ENCODE results near the gene RHOT1.
"Not testable (repeated sequence)": the region's sequence is repeated elsewhere in the genome, so short reads cannot be mapped to it uniquely, and the experiment has no call there.

RHOT1 gene

DNA sequence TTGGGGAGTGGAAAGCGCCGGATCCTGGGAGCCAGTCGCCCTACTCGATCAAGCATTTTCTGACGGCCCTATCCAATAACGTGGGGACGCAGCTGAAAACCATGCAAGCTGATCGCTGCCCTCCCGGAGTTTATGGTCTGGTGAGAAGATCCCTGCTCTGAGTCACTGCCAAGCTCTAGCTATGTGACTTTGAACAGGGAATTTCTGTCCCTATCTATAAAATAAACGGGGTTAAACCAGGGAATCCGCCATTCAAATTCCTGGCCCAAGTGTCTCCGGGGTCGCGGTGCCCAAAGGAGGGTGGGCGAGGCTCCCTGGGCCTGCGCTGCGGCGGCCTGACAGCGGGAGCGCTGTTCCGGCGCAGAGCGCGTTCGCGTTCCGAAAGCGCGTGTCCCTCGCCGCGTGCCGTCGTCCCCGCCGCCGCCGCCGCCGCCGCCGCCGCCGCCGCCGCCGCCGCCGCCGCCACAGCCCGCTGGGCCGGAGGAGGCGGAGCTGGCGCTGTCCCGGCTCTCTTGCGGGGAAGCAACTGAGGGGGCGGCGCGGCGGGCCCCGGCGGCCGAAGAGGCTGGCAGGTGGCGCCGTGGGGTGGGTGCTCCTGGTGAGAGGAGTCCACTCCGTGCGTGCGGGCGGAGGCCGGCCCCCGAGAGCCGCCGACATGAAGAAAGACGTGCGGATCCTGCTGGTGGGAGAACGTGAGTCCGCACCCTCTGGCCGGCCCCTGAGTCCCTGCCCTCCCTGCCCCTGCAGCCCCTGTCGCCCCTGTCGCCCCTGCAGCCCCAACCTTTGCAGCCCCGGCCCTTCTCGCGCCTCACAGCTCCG lies at the start of gene RHOT1:
TSS of gene RHOT1 (plus strand) at position 465 of the 819 bp plus-strand sequence. CDS start at position 656, 191 bp downstream.
- peak; percentile 78 for DNase-seq

DNA sequence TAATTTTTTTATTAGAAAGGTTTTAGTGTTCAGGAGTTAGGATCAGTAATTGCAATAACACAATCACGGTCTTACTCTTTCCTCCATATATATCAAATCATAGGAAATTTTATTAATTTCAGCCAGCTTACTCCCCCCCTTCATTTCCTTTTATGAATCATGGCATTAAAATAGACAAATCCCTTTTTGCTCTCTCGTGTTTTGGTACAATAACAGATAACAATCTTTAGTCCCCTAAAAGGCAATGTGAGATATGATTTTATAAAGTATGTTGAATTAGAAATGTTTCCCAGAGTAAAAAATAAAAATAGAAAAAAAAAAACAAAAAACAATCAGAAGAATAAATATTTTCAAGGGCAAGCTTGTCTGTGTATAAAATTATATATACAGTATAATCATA lies 42.6 kb upstream of the RHOT1 start:
- DNase-seq = no peak

DNA sequence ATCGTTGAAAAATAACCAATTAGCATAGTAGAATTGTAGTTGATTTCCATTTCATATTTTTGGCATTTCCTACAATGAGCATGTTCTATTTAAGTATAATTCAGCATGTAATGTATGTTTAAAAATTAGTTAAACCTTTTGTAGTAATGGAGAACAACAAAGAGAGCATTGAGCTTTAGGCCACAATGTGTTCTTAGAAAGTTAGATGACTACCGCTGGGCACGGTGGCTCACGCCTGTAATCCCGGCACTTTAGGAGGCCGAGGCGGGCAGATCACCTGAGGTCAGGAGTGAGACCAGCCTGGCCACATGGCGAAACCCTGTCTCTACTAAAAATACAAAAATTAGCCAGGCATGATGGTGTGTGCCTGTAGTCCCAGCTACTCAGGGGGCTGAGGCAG lies 42.0 kb upstream of the RHOT1 start:
- DNase-seq = not testable (repeated sequence)

DNA sequence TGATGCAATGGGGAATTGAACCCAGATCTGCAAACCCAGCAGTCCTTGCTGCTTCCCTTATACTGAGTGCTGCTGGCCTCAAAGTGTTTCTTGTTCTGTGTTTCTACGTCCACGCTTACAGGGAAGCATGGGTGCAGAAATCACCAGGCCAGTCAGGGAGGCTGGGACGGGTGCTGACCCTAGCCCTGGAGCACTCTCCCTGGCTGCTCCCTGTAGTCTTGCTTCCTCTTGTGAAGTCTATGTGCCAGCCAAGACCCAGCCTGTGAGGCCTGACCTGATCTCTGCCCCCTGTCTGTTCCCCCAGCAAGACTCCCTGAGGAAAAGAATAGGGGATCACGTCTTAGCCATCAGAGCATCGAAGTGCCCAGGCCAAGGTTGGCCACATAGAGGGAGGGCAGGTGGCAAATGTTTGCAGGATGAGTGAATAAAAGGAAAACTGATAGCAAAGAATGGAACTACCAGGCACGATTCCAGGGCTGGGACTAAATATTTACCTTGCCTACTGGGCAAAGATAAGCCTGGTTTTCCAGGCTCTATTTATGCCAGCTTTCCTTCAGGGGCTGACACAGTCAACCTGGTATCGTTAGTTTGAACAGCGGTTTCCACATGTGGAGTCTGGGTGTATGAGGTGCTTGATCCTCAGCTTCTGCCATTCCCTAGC lies 41.2 kb upstream of the RHOT1 start:
- no peak for DNase-seq

DNA sequence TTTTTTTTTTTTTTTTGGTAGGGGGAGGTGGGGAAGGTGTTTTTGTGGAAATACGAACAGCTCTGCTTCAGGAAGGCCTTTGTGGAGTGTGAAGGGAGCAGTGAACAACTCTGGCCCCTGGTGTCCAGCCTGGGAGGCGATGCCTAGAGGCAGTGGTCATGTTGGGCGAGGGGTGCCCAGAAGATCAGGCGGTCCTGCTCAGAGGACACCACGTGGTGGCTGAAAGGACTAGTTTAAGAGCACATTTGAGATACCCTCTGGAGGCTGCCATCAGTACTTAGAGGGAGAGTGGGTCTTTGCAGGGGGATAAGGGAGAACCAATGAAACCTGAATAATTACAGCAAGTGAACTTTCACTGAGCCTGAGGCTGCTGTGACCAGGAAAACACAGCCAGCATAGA lies 40.1 kb upstream of the RHOT1 start:
- no peak for DNase-seq

DNA sequence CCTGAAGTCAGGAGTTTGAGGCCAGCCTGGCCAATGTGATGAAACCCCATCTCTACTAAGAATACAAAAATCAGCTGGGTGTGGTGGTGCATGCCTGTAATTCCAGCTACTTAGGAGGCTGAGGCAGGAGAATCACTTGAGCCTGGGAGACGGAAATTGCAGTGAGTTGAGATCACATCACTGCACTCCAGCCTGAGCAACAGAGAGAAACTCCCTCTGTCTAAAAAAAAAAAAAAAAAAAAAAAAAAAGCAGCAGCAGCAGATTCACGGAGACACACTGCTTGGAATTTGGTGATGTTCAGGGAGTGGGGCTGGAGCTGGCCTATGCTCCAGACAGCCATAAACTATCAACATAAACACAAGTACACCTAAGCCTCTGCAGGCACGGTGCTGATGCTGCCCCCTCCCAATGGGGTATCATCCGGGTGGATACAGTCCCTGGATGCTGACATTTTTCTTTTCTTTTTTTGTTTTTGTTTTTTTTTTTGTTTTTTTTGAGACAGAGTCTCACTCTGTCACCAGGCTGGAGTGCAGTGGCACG lies 39.6 kb upstream of the RHOT1 start:
- no peak for DNase-seq

DNA sequence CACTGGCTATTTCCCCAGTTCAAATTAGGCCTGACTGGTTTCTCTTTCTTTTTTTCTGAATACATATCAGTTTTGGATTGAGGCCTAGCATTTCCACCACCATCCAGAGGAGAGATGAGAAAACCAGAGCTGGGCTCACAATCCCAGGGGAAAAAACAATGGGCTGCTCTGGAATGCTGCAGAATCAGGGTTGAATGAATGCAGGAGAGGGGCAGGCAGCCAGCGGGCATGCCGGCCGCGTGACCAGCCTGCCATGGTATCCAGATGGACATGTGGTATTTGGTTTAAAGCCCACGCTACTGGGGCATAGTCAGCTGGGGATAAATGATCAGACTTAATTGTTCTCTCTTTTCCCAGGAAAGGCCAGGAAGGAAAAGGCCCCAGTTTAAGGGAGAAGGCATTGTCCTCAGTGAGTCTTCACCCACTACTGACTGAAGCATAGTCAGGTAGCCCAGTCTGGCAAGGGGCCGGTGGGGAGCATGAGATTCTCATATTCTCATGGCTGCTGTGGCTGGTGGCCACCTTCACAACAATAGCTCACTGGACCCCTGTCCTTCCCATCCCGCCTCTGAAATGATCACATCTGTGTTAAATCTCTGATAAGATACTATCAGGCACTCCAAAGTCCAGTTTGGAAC lies 38.7 kb upstream of the RHOT1 start:
- no peak for DNase-seq

DNA sequence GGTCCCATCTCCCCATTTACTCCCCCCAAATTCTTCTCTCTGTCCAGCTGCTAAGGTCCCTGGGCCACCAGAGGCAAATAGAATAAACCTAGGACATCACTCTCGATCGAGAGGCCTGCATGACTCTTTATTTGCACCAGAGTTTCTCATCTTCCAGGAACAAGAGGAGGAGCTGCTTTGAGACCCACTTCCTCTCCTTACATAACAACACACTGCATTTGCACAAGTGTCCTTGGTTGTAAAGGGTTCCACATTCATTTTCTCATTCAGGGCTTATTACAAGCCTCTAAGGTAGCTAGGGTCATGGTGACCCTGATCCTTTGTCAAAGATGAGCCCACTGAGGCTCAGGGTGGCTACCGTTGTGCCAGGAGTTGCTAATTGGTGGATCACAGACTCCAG lies 38.1 kb upstream of the RHOT1 start:
- DNase-seq = no peak

DNA sequence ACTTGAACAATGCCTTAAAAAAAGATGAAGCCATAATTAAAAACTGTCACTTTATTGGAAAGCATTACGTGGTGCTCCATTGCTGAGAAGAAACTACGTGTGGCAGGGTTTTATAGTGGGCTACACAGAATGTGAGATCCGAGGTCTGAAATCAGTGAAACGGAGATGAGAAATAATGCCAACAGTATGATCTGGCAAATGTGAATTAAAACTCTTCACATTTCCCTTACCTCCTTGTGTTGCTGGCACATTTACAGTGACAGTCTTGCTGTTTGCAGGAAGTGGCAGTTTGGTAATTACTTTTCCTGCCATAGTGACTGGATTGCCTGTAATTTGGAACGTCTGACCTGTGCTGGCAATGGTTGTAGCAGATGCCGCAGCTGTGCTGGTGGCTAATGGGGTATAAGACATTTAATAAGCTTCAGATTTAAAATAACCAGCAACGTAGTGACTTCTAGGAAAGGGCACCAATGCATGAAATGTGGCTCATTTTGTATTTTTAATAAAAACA lies 35.8 kb upstream of the RHOT1 start:
- not testable (repeated sequence) for DNase-seq

DNA sequence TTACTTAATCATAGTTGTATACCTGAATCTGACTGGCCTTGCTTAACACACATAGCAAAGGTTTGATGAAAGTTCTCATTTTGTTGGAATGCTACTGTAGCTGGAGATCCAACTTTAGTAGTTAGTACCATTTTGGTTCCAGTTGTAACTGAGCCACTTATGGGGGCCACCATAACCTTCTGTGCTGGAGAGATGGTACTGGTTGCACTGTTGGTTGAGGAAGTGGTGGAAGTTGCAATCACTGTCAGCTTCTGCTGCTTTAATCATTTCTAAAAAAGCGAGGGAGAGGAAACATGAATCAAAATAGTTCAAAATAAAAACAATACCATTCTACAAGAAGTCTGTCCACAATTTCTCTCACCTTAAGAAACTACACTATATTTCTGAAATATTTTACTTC lies 35.1 kb upstream of the RHOT1 start:
- DNase-seq = not testable (repeated sequence)

DNA sequence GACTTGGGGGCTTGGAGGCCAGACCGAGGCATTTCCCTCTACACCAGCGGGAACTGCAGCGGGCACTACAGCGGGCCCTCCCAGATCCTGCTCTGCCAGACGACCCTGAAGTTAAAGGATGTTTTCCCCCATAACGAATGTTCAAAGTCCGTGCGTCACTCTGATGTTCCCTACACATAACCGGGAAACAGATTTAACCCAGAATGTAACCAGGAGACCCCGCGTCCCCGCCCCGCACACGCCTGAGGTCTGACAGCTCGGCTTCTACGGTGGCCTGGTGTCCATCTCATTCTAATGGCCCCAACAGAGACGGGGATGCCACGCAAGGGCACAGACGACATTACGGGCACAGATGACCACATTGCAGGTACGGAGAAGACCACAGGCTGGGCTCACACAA lies 31.7 kb upstream of the RHOT1 start:
- no peak for DNase-seq

DNA sequence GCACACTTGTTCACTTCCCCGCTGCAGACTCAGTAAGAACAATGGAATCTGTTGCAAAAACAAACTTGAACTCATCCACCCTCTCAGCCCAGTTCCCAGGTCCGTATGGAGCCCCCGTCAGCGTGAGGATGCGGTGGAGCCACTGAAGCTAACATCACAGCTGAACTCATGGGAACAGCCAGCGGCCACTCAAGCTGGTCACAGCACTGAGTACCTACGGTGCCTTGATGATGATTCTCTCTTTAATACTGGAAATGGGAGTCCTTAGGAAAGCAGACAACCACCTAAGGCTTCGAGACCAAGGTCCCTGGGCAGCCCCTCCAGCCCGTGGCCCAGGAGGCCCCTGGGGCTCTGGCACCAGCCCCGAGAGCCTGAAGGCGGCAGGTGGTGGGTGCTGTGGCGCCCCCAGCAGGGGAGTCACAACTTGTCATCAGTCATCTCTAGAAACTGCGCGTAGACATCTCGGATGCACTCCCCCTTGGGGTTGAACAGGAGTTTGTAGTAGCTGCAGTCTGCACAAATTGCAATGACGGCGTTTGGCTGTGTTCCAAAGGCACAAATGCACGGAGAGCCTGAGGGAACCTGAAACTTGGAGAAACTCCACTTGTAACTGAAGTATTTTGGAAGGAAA lies 31.0 kb upstream of the RHOT1 start:
- DNase-seq = peak; percentile 23 to 24

DNA sequence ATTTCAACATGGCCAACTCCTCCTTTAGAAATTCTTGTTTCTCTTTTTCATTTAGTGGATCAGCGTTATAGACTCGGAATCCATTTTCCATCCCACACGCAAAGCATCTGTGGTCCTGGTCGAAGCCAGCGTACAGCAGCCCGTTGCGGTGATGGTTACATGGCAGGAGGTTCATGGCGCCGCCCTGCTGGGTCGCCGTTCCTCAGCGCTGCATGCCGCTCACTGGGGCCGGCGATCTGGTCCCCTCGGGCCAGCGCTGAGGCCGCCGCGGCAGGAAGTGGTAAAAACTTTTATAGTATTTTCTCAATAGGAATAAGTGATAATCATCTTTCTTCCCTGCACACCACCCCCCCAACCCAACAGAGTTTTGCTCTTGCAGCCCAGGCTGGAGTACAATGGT lies 29.9 kb upstream of the RHOT1 start:
- no peak for DNase-seq

DNA sequence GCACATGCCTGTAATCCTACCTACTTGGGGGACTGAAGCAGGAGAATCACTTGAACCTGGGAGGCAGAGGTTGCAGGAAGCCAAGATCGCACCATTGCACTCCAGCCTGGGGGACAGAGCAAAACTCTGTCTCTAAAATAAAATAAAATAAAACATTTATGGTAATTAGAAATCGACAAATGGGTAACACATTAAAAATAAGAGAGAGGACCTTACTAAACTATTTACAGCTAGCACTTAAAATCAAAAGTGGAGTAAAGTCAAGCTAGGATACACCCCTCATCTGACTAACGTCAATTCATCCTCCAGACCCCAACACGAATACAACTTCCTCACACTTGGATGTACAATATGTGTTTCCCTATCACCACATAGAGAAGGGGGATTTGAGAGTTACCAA lies 27.8 kb upstream of the RHOT1 start:
- DNase-seq = no peak

DNA sequence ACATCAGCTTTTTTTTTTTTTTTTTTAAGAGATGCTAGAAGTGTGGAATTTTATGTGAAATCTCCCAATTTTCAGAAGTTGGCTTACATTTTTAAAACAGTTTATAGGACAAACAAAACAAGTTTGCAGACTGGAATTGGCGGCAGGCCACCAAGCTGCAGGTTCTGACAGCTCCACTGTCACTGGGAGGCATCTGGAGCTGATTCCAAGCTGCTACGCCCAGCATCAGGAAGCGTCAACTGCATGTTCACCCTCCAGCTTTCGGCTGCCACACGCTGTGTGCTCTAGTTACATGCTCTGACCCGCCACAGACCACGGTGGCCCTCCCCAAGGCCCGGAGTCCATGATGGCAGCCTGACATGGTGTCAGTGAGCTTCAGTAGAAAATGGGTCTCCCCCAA lies 26.8 kb upstream of the RHOT1 start:
- DNase-seq = not testable (repeated sequence)

DNA sequence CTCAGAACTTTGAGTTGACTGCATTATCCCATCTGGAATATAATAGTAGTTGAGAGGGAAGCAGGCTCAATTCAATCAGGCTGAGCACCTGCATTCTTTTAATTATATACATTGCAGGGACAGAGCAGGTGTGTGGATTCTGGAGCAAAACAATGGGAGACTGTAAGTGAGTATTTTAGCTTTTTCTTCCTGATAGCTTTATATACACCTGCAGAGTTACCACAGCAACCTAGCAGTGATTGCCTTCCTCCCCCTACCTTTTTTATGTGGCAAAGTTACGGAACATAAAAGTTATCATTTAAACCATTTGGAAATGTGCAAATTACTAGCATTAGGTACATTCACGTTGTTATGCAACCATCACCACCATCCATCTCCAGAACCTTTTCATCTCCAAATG lies 25.4 kb upstream of the RHOT1 start:
- DNase-seq = no peak

DNA sequence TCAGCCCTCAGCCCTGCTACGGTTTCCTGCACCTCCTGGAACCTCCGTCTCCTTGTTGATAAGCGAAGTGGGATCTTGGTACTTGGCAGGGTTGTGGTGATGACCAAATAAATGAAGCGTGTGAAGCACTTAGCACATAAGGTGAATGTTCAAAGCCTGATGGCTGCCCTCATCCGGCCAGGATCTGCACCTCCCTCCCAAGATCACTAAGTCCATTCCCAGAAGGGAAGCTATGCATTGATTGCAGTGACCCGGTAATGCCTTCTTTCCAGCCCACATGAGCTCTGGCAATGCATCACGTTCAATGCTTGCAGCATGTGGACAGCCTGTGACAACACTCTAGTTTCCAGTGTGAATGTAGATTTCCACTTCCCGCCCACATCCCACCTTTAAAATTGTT lies 24.9 kb upstream of the RHOT1 start:
- no peak for DNase-seq

DNA sequence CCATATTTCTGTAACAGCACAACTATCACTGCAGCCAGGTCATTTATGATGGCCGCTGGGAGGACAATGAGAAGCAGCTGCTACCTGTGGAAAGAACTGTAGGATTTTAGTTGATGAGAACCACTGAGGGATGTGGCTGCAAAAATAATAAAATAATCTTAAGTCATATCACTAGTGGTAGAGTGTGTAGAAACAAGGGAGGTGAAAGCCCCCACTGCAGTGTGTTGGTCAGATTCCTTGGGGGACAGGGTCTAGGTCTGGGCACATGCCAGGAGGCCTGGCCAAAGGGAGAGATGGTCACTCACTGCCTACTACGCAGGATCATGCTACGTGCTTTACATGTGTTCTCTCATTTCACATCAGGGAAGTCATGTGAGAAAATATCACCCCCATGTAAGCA lies 24.2 kb upstream of the RHOT1 start:
- DNase-seq = not testable (repeated sequence)

DNA sequence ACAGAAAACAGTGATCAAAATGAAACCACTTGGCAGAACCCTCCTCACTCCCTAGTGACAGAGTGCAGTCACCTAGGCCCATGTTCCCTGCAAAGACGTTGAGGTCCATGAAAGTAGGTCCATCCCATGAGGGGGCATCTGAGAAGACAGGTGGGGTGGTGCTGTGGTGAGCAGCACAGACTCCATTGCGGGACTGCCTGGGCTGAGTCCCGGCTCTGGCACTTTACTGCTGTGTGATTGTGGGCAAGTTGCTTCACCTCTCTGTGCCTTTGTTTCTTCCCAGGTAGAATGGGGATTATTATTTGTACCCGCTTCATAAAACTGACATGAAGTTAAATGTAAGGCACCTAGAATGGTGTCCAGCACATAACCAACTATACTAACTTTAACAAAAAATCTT lies 23.5 kb upstream of the RHOT1 start:
- DNase-seq = no peak

DNA sequence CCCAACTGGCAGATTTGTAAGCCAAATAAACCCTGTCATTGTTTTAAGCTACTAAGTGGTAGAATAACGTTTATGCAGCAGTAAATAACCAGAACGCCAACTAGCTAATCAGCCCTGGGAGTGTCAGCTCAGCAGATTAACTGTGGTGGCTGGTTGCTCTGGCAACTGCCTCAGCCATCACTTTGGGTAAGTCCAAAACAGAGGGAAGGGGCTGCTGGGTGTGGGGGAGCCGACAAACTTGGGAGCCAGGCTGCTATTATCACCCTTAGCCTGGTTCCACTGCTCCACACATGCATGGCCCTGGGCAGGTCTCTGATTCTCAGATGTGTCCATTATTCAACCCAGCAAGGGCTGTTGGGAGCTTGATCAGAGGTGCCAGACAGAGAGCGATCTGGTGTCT lies 22.2 kb upstream of the RHOT1 start:
- no peak for DNase-seq

DNA sequence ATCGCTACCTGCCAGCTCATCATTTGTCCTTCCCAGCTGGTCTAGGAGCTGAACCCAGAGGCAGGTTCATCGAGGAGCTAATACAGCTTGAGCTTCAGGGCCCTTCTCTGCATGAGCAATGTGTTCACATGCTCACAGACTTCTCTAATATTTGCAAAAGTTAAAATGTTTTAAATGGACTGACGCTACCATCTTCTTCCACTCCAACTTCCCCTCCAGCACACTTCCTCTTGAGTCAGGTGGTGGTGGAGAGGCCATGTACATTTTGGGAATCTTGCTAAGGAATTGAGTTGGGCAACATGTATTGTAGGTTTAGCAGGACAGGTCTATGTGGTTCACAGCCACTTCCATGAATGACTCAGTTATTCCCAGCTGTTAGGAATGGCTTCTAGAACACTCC lies 21.6 kb upstream of the RHOT1 start:
- DNase-seq = no peak

DNA sequence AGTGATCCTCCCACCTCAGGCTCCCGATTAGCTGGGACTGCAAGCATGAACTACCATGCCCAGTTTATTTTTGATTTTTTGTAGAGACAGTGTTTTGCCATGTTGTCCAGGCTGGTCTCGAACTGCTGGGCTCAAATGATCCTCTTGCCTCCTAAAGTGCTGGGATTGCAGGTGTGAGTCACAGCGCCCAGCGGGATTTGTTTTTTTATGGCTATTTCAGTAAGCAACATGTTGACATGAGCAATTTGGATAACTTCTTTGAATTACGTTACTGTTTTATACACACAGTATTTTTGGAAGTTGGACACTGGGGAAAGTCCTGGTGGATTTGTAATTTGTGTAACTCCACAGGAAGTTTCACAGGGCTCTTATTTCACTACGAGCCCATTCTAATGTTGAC lies 18.5 kb upstream of the RHOT1 start:
- no peak for DNase-seq

Measured in stimulated activated CD4-positive, alpha-beta T cell treated with anti-CD3 and anti-CD28 coated beads, Interleukin-2, amount 100 ng/mL, for 24 hours (primary cell).